ENCODE measurements around the gene MLLT3. TPM values are rescaled to one million over a fixed set of nuclear protein-coding genes. Genes with fewer than 3 reads are reported as not detected.
A peak's percentile ranks its signal among the peaks of the same experiment; 100 is the strongest.

Gene MLLT3
- polyA plus RNA-seq, 1 experiment: 32.5 TPM

- DNase-seq (ENCODE audit: low read depth, low spot score): no peak
- H3K27me3 ChIP-seq (ENCODE audit: control insufficient read depth, insufficient read depth, low read length): no peaks in the 10 kb centered on the region
- CTCF ChIA-PET: interaction anchor here (2.3 to 4.5 kb wide), 3 partner anchors 270 to 756 kb away, joined by 18 to 40 read pairs (median 23); partner anchors contain the start of gene MLLT3
- no peak overlapping the region for H3K4me3 ChIP-seq (ENCODE audit: low read depth, low read length)
- H3K9me3 ChIP-seq (ENCODE audit: control insufficient read depth, insufficient read depth, low read length): no peaks in the 10 kb centered on the region
- peak overlapping the region; percentile 79 for H3K27ac ChIP-seq (ENCODE audit: low read depth, low read length)
- TF ChIP-seq CTCF (IDR thresholded peaks at IDR 0.05; ENCODE audit: low read depth, low read length): no peak
- POLR2A ChIA-PET: interaction anchor here (0.8 to 1.9 kb wide), 4 partner anchors 34 to 627 kb away, joined by 3 to 21 read pairs (median 5); partner anchors contain the start of genes FOCAD and MLLT3
Measured at GRCh38 chr9:20353931-20354652, 268.2 kb downstream of the MLLT3 start.

- H3K4me3 ChIP-seq (ENCODE audit: low read depth, low read length): no peak overlapping the region
- CTCF ChIA-PET: interaction anchor here (0.8 to 4.5 kb wide), 2 partner anchors 270 to 407 kb away, joined by 3 to 40 read pairs; partner anchors contain the start of gene MLLT3
- DNase-seq (ENCODE audit: low read depth, low spot score): no peak
- no peaks in the 10 kb centered on the region for H3K9me3 ChIP-seq (ENCODE audit: control insufficient read depth, insufficient read depth, low read length)
- TF ChIP-seq CTCF (IDR thresholded peaks at IDR 0.05; ENCODE audit: low read depth, low read length): no peak
- H3K27ac ChIP-seq (ENCODE audit: low read depth, low read length): no peak overlapping the region
- POLR2A ChIA-PET: interaction anchor here (1.9 kb wide), 1 partner anchor 331 kb away, joined by 4 read pairs; the partner anchor contains the start of gene FOCAD
- H3K27me3 ChIP-seq (ENCODE audit: control insufficient read depth, insufficient read depth, low read length): no peaks in the 10 kb centered on the region
Measured at GRCh38 chr9:20353524-20353923, 268.8 kb downstream of the MLLT3 start.

GRCh38 chr9:20352591-20352990 is 269.7 kb downstream of the MLLT3 start:
- DNase-seq (ENCODE audit: low read depth, low spot score): no peak
- no peak overlapping the region for H3K4me3 ChIP-seq (ENCODE audit: low read depth, low read length)
- no peak for TF ChIP-seq CTCF (IDR thresholded peaks at IDR 0.05; ENCODE audit: low read depth, low read length)
- no peaks in the 10 kb centered on the region for H3K9me3 ChIP-seq (ENCODE audit: control insufficient read depth, insufficient read depth, low read length)
- POLR2A ChIA-PET: interaction anchor here (0.7 to 1.9 kb wide), 2 partner anchors 33 to 332 kb away, joined by 4 to 7 read pairs; partner anchors contain the start of gene FOCAD
- CTCF ChIA-PET: interaction anchor here (0.7 to 4.5 kb wide), 3 partner anchors 271 to 884 kb away, joined by 3 to 40 read pairs (median 3); partner anchors contain the start of gene MLLT3
- H3K27me3 ChIP-seq (ENCODE audit: control insufficient read depth, insufficient read depth, low read length): no peaks in the 10 kb centered on the region
- no peak overlapping the region for H3K27ac ChIP-seq (ENCODE audit: low read depth, low read length)

- CTCF ChIA-PET: interaction anchor here (0.8 to 4.5 kb wide), 2 partner anchors 129 to 272 kb away, joined by 3 to 40 read pairs; partner anchors contain the start of gene MLLT3
- no peaks in the 10 kb centered on the region for H3K9me3 ChIP-seq (ENCODE audit: control insufficient read depth, insufficient read depth, low read length)
- H3K4me3 ChIP-seq (ENCODE audit: low read depth, low read length): no peak overlapping the region
- no peak for TF ChIP-seq CTCF (IDR thresholded peaks at IDR 0.05; ENCODE audit: low read depth, low read length)
- no peak overlapping the region for H3K27ac ChIP-seq (ENCODE audit: low read depth, low read length)
- no peak for DNase-seq (ENCODE audit: low read depth, low spot score)
- no peaks in the 10 kb centered on the region for H3K27me3 ChIP-seq (ENCODE audit: control insufficient read depth, insufficient read depth, low read length)
- POLR2A ChIA-PET: no interaction called here
Measured at GRCh38 chr9:20351715-20352114, 270.6 kb downstream of the MLLT3 start.

- POLR2A ChIA-PET: no interaction called here
- Histone ChIP-seq H3K9me3 (ENCODE audit: control insufficient read depth, insufficient read depth, low read length) (no peaks in the 10 kb centered on the region), H3K27me3 (ENCODE audit: control insufficient read depth, insufficient read depth, low read length) (no peaks in the 10 kb centered on the region), H3K4me3 (ENCODE audit: low read depth, low read length) (no peak overlapping the region), H3K27ac (ENCODE audit: low read depth, low read length) (no peak overlapping the region)
- no peak for DNase-seq (ENCODE audit: low read depth, low spot score)
- CTCF ChIA-PET: no interaction called here
- TF ChIP-seq CTCF (IDR thresholded peaks at IDR 0.05; ENCODE audit: low read depth, low read length): no peak
Measured at GRCh38 chr9:20349568-20349967, 272.7 kb downstream of the MLLT3 start.

Data from AG04450 (cell line).